GM12878 (cell line): ENCODE data around the gene OLR1. TPM values are rescaled to one million over a fixed set of nuclear protein-coding genes. Genes with fewer than 3 reads are reported as not detected.

Source experiments
- ATAC-seq: fragments of 200-7000 bp; cut with Tn5 transposase; 3 replicates; pipeline ENCODE4 v1.9.1; 2020; ENCODE audit warnings: mild to moderate bottlenecking, moderate library complexity
- BruUV-seq: library from RNA; stranded (reverse); fragments of 400-500 nt; replicated peaks from 2 replicates; lab custom pipeline; 2021; lab: Mats Ljungman, UMichigan
- CTCF ChIA-PET: fragments of 300-600 bp; sonication (Branson Sonifier 250); formaldehyde crosslinking; extraction: SDS; loops from one replicate; lab custom pipeline; 2021; ENCODE audit warnings: inconsistent platforms; lab: Yijun Ruan, JAX
- POLR2A ChIA-PET: fragments of 350-600 bp; formaldehyde crosslinking; extraction: SDS; loops from one replicate; lab custom pipeline; 2021; ENCODE audit warnings: inconsistent platforms; lab: Charles Lee
- RAD21 ChIA-PET: fragments of 300-600 bp; sonication (Branson Sonifier 250); formaldehyde crosslinking; loops from one replicate; lab custom pipeline; 2023; ENCODE audit warnings: antibody characterized with exemption; ENCODE audit not compliant: unreplicated experiment; lab: Charles Lee
- SMC1A ChIA-PET: fragments of 300-600 bp; sonication (Branson Sonifier 250); formaldehyde crosslinking; loops from one replicate; lab custom pipeline; 2023; ENCODE audit not compliant: unreplicated experiment, uncharacterized antibody; lab: Charles Lee
- DNase-seq: peaks from one replicate; pipeline ENCODE4 v3.0.0-alpha.2; 2011; ENCODE audit warnings: low read depth, low spot score
- FAIRE-seq: peaks from 3 replicates; lab custom pipeline; 2011; peaks lifted over from hg19 to GRCh38; lab: Jason Lieb, UNC
- H2AFZ ChIP-seq: 2 replicates; pipeline ENCODE4 v1.6.0; 2011; ENCODE audit warnings: low read depth, low read length, control low read depth; ENCODE audit not compliant: control insufficient read depth
- H3K27ac ChIP-seq: 2 replicates; pipeline ENCODE4 v1.5.1; 2011; ENCODE audit warnings: control low read depth; ENCODE audit not compliant: control insufficient read depth, insufficient read depth
- H3K27me3 ChIP-seq, 2 experiments: replicated peaks in 1 of 2; 2 replicates each; pipeline versions ENCODE4 v1.6.0 to v1.6.1; 2011; ENCODE audit warnings: low read length in 1 of 2; ENCODE audit not compliant: control insufficient read depth in 2 of 2, insufficient read depth in 2 of 2
- H3K36me3 ChIP-seq, 2 experiments: 2 replicates each; pipeline ENCODE4 v1.5.1; 2011; ENCODE audit warnings: low read length in 1 of 2; ENCODE audit not compliant: control insufficient read depth in 2 of 2, insufficient read depth in 2 of 2
- H3K4me1 ChIP-seq: 2 replicates; pipeline ENCODE4 v1.6.1; 2011; ENCODE audit warnings: mild to moderate bottlenecking, low read length, moderate library complexity, mixed read lengths; ENCODE audit not compliant: control insufficient read depth, insufficient read depth
- H3K4me2 ChIP-seq: 2 replicates; pipeline ENCODE4 v1.6.0; 2011; ENCODE audit warnings: control low read depth; ENCODE audit not compliant: control insufficient read depth, insufficient read depth
- H3K4me3 ChIP-seq: fragments of 200-600 bp; sonication (generic); 2 replicates; pipeline ENCODE4 v1.5.1; 2016
- H3K79me2 ChIP-seq: 2 replicates; pipeline ENCODE4 v1.6.0; 2011; ENCODE audit warnings: low read length; ENCODE audit not compliant: control insufficient read depth, insufficient read depth
- H3K9ac ChIP-seq: 2 replicates; pipeline ENCODE4 v1.8.0; 2011; ENCODE audit warnings: low read length, control low read depth, mixed read lengths; ENCODE audit not compliant: control insufficient read depth, insufficient read depth
- H3K9me3 ChIP-seq: replicated peaks from 3 replicates; pipeline ENCODE4 v1.5.1; 2011; ENCODE audit warnings: mild to moderate bottlenecking, low read length; ENCODE audit not compliant: control insufficient read depth, insufficient read depth
- H4K20me1 ChIP-seq: 2 replicates; pipeline ENCODE4 v1.6.0; 2011; ENCODE audit not compliant: control insufficient read depth, insufficient read depth
- ATF7 ChIP-seq: fragments of 450-650 bp; IDR thresholded peaks from 2 replicates; pipeline ENCODE4 v1.6.1; 2016; ENCODE audit warnings: low read depth, mild to moderate bottlenecking
- BCL11A ChIP-seq: IDR thresholded peaks from 2 replicates; pipeline ENCODE4 v1.6.1; 2011; ENCODE audit warnings: low read depth, low read length
- BMI1 ChIP-seq: fragments of 450-650 bp; IDR thresholded peaks from 2 replicates; pipeline ENCODE4 v1.6.1; 2016; ENCODE audit warnings: mild to moderate bottlenecking, moderate library complexity, borderline replicate concordance
- CBFB ChIP-seq: IDR thresholded peaks from 2 replicates; pipeline ENCODE4 v1.6.1; 2016; ENCODE audit warnings: antibody characterized with exemption, low read depth
- CEBPB ChIP-seq, 2 experiments: fragments of 150-350 bp in 1 of 2; IDR thresholded peaks; 2 replicates each; pipeline ENCODE4 v1.6.1; 2012 to 2014; ENCODE audit warnings: low read depth in 2 of 2, low read length in 2 of 2, borderline replicate concordance in 1 of 2, inconsistent platforms in 1 of 2
- CEBPZ ChIP-seq: fragments of 150-350 bp; IDR thresholded peaks from 2 replicates; pipeline ENCODE4 v1.6.1; 2016; ENCODE audit warnings: low read depth, low read length
- CHD2 ChIP-seq: IDR thresholded peaks from 2 replicates; pipeline ENCODE4 v1.6.1; 2011; ENCODE audit warnings: low read depth, low read length, improper control_type of control experiment, borderline replicate concordance
- CREB1 ChIP-seq: IDR thresholded peaks from 2 replicates; pipeline ENCODE4 v1.6.1; 2012; ENCODE audit warnings: low read depth, mild to moderate bottlenecking, inconsistent platforms
- NFYB ChIP-seq: IDR thresholded peaks from 2 replicates; pipeline ENCODE4 v1.6.1; 2011; ENCODE audit warnings: low read depth, mild to moderate bottlenecking, low read length, improper control_type of control experiment, moderate library complexity; ENCODE audit not compliant: insufficient read depth
- NR2F1 ChIP-seq: fragments of 450-650 bp; conservative IDR thresholded peaks from 2 replicates; pipeline ENCODE4 v1.6.1; 2017; ENCODE audit warnings: mild to moderate bottlenecking
- SMAD1 ChIP-seq: fragments of 450-650 bp; IDR thresholded peaks from 2 replicates; pipeline ENCODE4 v1.6.1; 2018; ENCODE audit warnings: mild to moderate bottlenecking, low read depth; ENCODE audit not compliant: partially characterized antibody
- SPI1 ChIP-seq: IDR thresholded peaks from 2 replicates; pipeline ENCODE4 v1.6.1; 2011; ENCODE audit warnings: low read depth, mild to moderate bottlenecking, low read length, moderate library complexity, borderline replicate concordance; ENCODE audit not compliant: insufficient read depth
- SREBF2 ChIP-seq: IDR thresholded peaks from 2 replicates; pipeline ENCODE4 v1.6.1; 2012; ENCODE audit warnings: mild to moderate bottlenecking, low read length
- TARDBP ChIP-seq: IDR thresholded peaks from 2 replicates; pipeline ENCODE4 v1.6.1; 2016; ENCODE audit warnings: borderline replicate concordance
- ZBED1 ChIP-seq: IDR thresholded peaks from 2 replicates; pipeline ENCODE4 v1.6.1; 2016; ENCODE audit warnings: borderline replicate concordance
- ZBTB33 ChIP-seq: fragments of 450-650 bp; IDR thresholded peaks from 2 replicates; pipeline ENCODE4 v1.6.1; 2017; ENCODE audit warnings: mild to moderate bottlenecking
- WGBS: methylation state at CpG from one replicate; pipeline ENCODE4 v1.1.6; 2016; ENCODE audit warnings: low lambda C conversion rate; ENCODE audit not compliant: insufficient replicate concordance, insufficient coverage; ENCODE audit errors: missing lambda C conversion rate; 5-methylcytosine and 5-hydroxymethylcytosine counted together
- in situ Hi-C: fragments of 300-500 bp; cut with MboI; formaldehyde crosslinking; loops from 9 replicates; pipeline ENCODE4 v1.14.3; 2018; ENCODE audit warnings: mixed read lengths
- intact Hi-C: fragments of 100-400 bp; cut with micrococcal nuclease; formaldehyde crosslinking; loops from one replicate; pipeline ENCODE4 v1.14.2; 2022; ENCODE audit not compliant: unreplicated experiment
- polyA plus RNA-seq, 11 experiments: library from polyadenylated mRNA; depleted of rRNA in 4 of 11; unstranded in 6 of 11; stranded (reverse) in 5 of 11; fragments of >200 nt; fragmentation: Nextera tagmentation in 4 of 11; fragmentation: Illumina TruSeq in 1 of 11; extraction: Ambion mirVana in 4 of 11; extraction: Trizol in 1 of 11; gene quantifications; 1 replicate in 1 of 11; 2 replicates in 10 of 11; pipeline versions ENCODE4 v1.2.1 to v1.2.3, GENCODE V29; 2011 to 2016; ENCODE audit warnings: inconsistent platforms in 2 of 11, missing spikeins in 2 of 11, low read depth in 1 of 11
- total RNA-seq, 4 experiments: library from RNA; depleted of rRNA in 3 of 4; stranded (reverse); fragments of >200 nt in 3 of 4; fragmentation: Illumina TruSeq in 1 of 4; extraction: Trizol in 1 of 4; gene quantifications; 2 replicates each; pipeline versions ENCODE4 v1.2.1 to v1.2.3, GENCODE V29; 2013 to 2021

OLR1 gene
- total and polyA plus RNA-seq, 10 of the 15 experiments (the other 5 are each of a cell fraction or from before 2014, with no cell fraction given) = 0.08 TPM; not detected in 9

- ChIA-PET SMC1A (no interaction called here), POLR2A (no interaction called here), CTCF (no interaction called here), RAD21 (no interaction called here)
- Histone ChIP-seq H4K20me1 (no peaks in the 10 kb centered on the region), H3K36me3 (no peaks in the 10 kb centered on the region), H3K4me1 (no peaks in the 10 kb centered on the region), H3K27me3 (peaks cover 0 to 4% of the 10 kb centered on the region in 2 experiments; a peak in 2 of 4 replicates), H3K9ac (no peak within 1 kb of the TSS), H2AFZ (no peak within 1 kb of the TSS), H3K27ac (no peak within 1 kb of the TSS), H3K4me3 (no peak within 1 kb of the TSS), H3K9me3 (no peaks in the 10 kb centered on the region), H3K4me2 (no peak within 1 kb of the TSS), H3K79me2 (no peaks in the 10 kb centered on the region)
- FAIRE-seq (no peak), ATAC-seq (no peak), DNase-seq (no peak)
- BruUV-seq = no TSS peak
- 62% methylated on average over 4 of the region's 4 CpGs for WGBS
- in situ Hi-C loops (no loop called here), intact Hi-C loops (no loop called here)
- TF ChIP-seq NFYB = no peak
- TF ChIP-seq TARDBP = no peak
- no peak for TF ChIP-seq CHD2
- no peak for TF ChIP-seq CEBPB (IDR thresholded peaks at IDR 0.05; ENCODE audit: borderline replicate concordance in 1 of 2, low read depth in 2 of 2, low read length in 2 of 2)
- no peak for TF ChIP-seq BMI1
- TF ChIP-seq SREBF2 = no peak
- TF ChIP-seq BCL11A = no peak
- no peak for TF ChIP-seq SPI1
- TF ChIP-seq CREB1 = no peak
- no peak for TF ChIP-seq NR2F1
- TF ChIP-seq SMAD1 = no peak
- no peak for TF ChIP-seq ZBED1
- no peak for TF ChIP-seq CEBPZ
- no peak for TF ChIP-seq ZBTB33
- no peak for TF ChIP-seq CBFB
- TF ChIP-seq ATF7 = no peak
These were observed 6.9 kb upstream of the OLR1 start, which contains the start of gene TMEM52B for GRCh38 chr12:10178821-10179220. TMEM52B (plus strand) TSS chr12:10179032; CDS start chr12:10179575, 543 bp downstream.
